A549 (cell line): ENCODE data around the gene OR4D2.

Experiments
- BHLHE40 ChIP-seq: IDR thresholded peaks from 2 replicates; pipeline ENCODE4 v1.6.1; 2012; ENCODE audit warnings: low read depth, low read length, inconsistent platforms
- CHD2 ChIP-seq: fragments of 150-350 bp; IDR thresholded peaks from 2 replicates; pipeline ENCODE4 v1.6.1; 2014; ENCODE audit warnings: low read length; ENCODE audit not compliant: partially characterized antibody
- EHF ChIP-seq: fragments of 250-450 bp; sonication (Bioruptor Pico); IDR thresholded peaks from 2 replicates; pipeline ENCODE4 v1.5.0; 2020; ENCODE audit warnings: mild to moderate bottlenecking
- NFE2L2 ChIP-seq: fragments of 150-350 bp; conservative IDR thresholded peaks from 2 replicates; pipeline ENCODE4 v1.6.1; 2014; ENCODE audit warnings: low read length
- POLR2A ChIP-seq: IDR thresholded peaks from 2 replicates; pipeline ENCODE4 v1.6.1; 2012; ENCODE audit warnings: mild to moderate bottlenecking, low read length
- POLR2AphosphoS2 ChIP-seq: conservative IDR thresholded peaks from 2 replicates; pipeline ENCODE4 v1.6.1; 2012; ENCODE audit warnings: low read length, improper control_type of control experiment, inconsistent platforms
- RNF2 ChIP-seq: fragments of 200-600 bp; sonication (generic); IDR thresholded peaks from 2 replicates; pipeline ENCODE4 v1.6.1; 2016; ENCODE audit warnings: low read depth, mild to moderate bottlenecking, antibody characterized with exemption, moderate library complexity, borderline replicate concordance
- SREBF2 ChIP-seq: fragments of 450-650 bp; IDR thresholded peaks from 2 replicates; pipeline ENCODE4 v1.6.1; 2014; ENCODE audit warnings: mild to moderate bottlenecking, moderate library complexity
- TF ChIP-seq, protein P1 (sequence below): fragments of >200 bp; sonication (Bioruptor Twin); formaldehyde crosslinking; IDR thresholded peaks from 3 replicates; pipeline ENCODE4 v1.5.1; 2016
- TF ChIP-seq, protein P2 (sequence below): fragments of 150-350 bp; IDR thresholded peaks from 2 replicates; pipeline ENCODE4 v1.6.1; 2014; ENCODE audit warnings: low read depth, mild to moderate bottlenecking, low read length

DNA sequence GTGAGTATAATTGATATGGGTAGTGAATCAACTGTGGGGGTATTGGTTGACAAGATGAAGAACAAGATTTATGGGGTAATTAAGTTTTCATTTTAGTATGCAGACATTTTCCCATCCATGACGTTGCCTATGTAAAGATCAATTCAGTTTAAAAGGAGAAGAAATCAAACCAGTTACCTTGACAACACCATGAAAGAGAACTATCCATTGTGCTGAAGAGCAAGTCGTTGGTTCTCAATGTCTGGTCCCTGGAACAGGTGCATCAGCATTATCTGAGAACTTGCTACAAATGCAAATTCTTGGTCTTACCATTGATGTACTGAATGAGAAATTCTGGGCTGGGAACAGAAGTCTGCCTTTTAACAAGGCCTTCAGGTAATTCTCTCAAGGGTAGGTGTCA is 801 bp upstream of the OR4D2 start:
- TF ChIP-seq, protein P1, sequence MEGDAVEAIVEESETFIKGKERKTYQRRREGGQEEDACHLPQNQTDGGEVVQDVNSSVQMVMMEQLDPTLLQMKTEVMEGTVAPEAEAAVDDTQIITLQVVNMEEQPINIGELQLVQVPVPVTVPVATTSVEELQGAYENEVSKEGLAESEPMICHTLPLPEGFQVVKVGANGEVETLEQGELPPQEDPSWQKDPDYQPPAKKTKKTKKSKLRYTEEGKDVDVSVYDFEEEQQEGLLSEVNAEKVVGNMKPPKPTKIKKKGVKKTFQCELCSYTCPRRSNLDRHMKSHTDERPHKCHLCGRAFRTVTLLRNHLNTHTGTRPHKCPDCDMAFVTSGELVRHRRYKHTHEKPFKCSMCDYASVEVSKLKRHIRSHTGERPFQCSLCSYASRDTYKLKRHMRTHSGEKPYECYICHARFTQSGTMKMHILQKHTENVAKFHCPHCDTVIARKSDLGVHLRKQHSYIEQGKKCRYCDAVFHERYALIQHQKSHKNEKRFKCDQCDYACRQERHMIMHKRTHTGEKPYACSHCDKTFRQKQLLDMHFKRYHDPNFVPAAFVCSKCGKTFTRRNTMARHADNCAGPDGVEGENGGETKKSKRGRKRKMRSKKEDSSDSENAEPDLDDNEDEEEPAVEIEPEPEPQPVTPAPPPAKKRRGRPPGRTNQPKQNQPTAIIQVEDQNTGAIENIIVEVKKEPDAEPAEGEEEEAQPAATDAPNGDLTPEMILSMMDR = no peak
- TF ChIP-seq, protein P2, sequence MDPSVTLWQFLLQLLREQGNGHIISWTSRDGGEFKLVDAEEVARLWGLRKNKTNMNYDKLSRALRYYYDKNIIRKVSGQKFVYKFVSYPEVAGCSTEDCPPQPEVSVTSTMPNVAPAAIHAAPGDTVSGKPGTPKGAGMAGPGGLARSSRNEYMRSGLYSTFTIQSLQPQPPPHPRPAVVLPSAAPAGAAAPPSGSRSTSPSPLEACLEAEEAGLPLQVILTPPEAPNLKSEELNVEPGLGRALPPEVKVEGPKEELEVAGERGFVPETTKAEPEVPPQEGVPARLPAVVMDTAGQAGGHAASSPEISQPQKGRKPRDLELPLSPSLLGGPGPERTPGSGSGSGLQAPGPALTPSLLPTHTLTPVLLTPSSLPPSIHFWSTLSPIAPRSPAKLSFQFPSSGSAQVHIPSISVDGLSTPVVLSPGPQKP = no peak
- no peak for TF ChIP-seq POLR2A
- no peak for TF ChIP-seq BHLHE40
- no peak for TF ChIP-seq SREBF2
- no peak for TF ChIP-seq POLR2AphosphoS2
- TF ChIP-seq EHF (CRISPR knock-in tag) = no peak
- no peak for TF ChIP-seq CHD2
- no peak for TF ChIP-seq NFE2L2
- TF ChIP-seq RNF2 = no peak
